NCI-H2196 (cell line): ENCODE measurements around the gene EEFSEC.
A peak's percentile ranks its signal among the peaks of the same experiment; 100 is the strongest.

ENCODE experiments used
- DNase-seq: peaks from one replicate; lab custom pipeline; 2025; ENCODE audit not compliant: unreplicated experiment; lab: John Stamatoyannopoulos, UW

Gene EEFSEC

DNA sequence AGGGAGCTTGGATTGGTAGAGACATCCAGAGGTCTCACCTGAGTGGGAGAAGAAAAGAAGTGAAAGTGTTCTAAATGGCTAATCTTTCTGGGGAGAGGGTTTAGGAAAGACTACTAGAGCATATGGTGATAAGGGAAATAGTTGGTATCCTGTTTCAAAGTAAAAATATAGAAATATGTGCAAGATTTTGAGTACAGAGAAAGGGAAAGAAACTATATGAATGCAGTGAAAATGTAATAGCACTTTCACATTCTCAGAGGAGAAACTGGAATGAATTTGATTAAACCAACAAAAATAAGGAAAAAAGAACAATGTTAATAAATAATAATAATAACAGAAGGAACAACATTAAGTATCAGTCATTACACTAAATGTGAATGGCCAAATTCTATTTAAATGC, 194.0 kb downstream of the EEFSEC start:
- no peak for DNase-seq

DNA sequence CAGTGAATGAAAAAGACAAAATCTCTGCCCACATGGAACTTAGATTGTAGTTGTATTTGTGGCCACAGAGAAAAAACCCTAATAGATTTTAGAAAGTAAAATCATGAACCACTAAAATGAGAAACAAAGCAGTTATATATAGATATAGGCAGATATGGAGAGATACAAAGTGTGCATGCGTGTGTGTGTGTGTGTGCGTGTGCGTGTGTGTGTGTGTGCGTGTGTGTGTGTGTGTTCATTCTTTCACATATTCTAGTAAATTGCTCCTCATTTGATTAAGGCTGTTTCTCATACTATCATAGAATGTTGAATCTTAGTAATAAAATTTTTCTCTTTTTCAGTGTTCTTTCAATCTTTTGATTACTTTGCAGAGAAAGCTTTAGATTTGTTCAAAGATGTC, 194.8 kb downstream of the EEFSEC start:
- no peak for DNase-seq

DNA sequence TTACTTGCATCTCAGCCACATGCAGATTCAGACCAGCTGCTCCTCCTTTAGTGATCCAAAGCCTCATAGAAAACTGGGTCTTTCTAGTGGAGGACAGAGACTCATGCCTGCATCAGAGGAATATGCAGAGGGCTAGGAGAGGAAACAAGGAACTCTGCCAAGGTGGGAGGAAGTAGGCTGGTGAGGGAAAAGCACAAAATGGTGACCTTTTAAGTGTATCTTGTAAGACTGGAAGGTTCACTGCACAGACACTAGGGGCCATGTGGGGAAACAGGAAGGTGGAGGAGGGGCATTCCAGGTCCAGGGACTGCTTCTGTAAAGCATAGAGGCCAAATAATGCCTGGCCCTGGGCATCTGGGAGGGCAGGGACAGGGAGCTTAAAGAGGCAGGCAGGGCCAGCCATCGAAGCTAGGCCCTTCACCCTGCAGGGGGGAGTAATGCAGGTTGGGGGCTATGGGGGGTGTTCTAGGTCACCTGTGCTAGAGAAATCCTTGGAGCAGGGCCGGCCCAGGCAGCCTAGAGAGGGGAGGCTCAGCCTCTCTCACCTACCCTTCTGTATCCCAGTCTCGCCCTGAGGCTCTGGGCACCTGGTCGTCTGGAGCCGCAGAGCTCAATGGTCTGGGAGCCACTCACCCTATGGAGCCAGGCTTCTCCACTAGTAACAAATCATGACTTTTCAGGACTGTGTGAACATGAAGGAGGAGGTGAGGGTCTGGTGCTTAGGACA, 195.7 kb downstream of the EEFSEC start:
- peak; percentile 34 for DNase-seq

DNA sequence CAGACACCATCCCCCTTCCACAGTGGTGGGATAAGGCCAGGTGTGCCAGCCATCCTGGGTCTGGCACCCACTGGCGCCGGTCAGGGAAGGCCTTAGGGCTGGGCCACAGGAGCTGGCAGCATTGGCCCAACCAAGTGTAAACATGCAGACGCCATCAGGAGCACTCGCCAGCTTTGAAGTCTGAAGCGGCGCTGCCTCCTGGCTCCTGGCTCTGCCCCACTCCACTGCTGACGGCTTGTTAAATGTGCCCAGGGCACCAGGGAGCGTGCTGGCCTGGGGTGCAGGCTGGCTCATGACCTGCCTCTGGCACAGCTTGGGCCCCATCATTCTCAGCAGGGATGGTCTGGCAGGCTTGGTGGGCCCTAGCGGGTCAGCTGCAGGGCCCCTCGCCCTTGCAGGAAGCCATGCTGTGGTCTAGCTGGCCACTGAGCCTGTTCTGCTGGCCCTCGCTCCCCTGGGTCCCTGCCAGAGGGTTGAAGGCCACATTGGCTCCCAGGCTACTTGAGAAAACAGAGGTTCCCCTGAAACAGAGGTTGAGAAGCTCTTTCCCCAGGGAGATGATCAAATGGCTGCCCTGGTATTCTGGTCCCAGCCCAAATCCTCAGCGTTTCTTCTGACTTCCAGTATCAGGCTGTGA, 196.8 kb downstream of the EEFSEC start:
- peak; percentile 74 for DNase-seq

DNA sequence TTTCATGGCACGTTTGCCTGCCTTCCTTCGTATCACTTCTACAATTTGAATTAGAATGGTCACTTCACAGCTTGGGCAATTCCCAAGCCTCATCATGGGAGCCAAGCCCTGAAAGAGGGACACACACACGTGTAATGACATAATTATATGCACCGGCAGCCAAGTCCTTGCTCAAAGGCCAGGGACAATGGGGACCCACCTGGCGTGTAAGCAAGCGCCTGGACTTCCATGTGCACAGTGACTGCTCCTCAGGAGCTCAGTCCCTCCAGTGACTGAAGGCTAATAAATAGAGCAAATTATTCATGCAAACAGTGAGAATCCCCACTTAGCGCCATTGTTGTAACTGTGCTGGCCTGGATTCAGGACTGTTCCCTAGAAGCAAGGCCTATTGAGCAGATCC, 198.3 kb downstream of the EEFSEC start:
- no peak for DNase-seq

DNA sequence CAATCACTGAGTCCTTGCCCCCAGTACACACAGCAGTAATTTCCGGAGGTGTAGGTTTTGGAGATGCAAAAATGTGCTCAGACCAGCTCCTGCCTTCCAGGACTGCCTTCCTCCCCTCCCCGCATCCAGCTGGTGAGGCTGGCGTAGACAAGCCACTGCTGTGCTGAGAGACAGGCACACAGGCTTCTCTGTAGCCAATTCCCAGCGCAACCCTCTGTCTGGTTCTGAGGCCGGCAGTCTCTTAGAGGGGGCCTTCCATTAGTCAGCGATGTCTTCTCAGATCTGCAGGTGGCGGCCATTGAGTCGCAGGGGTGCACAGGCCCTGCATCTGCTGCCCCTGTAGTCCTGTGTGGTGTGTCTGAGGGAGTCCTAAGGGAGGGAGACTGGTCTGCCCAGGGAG, 199.0 kb downstream of the EEFSEC start:
- no peak for DNase-seq

DNA sequence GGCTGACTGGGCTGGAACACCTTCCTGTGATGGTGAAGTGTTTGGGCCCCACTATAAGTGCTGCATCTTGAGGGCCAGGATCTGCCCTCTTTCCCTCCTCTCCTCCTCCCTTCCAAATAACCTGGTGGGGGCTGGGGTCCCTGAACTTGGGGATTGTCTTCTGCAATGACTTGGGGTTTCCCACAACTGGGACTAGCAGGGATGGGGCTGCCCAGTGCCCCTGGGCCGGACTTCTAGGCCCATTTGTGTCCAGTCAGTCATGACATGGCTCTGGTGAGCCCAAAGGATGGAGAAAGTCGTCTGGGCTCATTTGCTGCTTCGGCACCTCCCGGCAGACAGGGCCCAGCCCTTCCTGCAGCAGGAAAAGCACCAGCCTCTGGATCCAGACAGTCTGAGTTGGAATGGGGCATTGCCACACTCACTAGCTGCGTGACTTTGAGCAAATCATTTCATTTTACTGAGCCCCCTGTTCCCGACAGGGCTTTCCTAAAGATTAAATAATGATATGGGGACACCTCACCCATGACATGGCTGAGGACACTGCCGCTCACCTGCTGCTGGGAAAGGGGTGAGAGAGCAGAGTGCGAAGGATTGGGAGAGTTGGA, 200.2 kb downstream of the EEFSEC start:
- no peak for DNase-seq

DNA sequence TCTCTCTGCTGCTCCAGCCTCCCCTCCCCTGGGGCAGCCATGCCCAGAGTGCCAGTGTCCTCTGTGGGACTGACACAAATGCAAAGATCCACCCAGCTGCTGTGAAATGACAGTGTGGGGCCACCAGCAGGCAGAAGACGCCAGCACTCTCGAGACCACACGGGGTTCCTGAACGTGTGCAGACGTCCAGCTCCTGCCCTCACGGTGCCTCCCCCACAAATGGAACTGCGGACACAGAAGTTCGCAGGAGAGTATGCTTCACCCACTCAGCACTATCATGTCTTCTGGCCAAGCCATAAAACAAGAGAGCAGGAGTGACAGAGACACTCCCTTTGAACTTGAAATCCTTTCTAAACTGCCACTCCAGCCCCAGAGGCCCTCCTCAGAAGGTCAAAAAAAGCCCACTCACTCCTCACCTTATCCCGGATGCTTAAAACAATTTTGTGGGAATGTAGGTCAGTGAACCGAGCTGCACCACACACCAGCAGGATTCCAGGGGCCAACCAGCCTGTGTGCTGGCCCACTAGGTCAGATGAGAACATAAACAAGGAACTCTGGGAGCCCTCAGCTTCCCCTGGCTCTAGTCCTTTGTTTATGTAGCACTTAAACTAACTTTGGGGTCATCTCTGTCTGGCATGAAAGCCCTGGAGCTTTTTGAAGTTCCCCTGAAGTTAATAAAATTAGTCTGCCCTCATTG, 200.9 kb downstream of the EEFSEC start:
- no peak for DNase-seq

DNA sequence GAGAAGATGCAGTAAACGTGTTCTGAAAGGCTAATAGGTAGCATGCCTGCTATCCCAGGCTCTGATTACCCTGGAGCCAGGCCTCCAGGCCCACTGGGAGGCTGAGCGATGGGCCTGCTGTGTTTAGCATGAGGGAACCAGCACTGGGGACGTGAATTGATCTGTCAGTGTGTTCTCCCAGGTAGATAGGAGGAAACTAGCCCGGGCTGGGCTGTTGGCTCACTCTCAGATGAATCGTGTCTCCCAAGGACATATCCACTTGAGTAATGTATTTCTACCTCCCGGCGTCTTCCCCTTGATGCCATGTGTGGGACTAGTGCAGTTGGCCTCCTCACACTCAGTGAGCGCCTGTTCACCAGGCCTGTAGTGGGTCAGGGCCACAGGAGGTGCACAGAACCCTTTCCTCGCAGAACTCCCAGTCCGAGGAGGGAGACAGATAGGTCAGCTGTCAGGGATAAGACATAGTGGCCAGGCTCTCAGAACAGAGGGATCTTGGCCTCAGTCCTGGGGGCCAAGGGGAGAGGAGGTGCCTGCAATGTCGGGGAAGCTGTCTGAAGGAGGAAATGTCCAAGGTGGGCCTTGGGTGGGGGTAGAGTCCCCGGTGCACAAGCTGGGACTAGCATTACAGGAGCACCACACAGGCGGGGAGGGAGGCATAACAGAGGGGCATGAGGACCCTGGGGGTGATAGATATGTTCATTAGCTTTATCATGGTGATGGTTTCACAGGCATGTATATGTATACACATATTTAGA, 201.7 kb downstream of the EEFSEC start:
- DNase-seq, result no peak

DNA sequence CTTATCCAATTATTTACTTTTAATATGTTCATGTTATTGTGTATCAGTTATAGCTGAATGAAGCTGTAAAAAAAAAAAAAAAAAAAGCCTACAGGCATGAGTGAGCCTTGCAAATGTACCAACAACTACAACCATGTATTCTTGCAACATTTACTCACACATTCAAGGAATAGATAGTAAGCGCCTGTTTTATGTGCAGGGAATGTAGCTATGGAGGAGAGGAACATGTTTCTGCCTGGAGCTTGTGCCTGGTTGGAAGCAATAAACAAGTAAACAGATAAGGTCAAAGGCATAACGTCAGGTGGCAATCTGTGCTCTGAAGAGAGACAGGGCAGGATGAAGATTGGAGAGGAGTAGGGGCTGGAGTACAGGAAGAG, 202.2 kb downstream of the EEFSEC start:
- no peak for DNase-seq

DNA sequence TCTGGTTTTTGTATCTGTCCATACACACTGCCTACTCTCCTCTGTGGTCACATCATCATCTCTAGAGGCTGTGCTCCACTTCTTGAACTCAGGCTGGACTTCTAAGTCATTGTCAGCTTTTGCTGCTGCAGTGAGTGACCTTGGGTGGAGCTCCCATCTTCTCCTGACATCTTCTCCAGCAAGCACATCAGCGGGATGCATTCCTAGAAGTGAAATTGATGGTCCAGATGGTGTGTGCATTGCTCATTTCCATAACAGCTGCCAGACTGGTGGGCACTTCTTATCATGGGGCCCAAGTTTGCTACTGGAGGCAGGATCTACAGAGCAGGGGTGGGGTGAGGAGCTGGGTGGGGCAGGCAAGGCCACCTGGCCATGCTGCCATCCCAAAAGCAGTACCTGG, 203.5 kb downstream of the EEFSEC start:
- no peak for DNase-seq

DNA sequence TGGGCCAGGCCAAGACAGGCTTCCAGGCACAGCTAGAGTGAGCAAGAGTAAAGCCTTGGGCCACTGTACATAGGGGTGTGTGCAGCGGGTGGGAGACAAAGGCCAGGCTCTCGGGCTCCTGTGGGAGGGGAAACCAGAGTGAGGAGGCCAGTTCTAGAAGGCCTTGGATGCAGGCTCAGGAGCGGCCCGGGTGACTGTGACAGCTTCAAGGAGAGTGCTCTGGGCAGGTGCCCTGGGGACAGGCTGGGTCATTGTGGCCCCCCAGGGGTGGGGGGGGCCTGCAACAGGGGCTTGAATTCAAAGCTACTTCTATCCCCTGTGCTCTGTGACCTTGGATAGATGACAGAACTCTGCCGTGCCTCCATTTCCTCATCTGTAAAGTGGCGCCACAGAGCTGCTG, 204.3 kb downstream of the EEFSEC start:
- no peak for DNase-seq

DNA sequence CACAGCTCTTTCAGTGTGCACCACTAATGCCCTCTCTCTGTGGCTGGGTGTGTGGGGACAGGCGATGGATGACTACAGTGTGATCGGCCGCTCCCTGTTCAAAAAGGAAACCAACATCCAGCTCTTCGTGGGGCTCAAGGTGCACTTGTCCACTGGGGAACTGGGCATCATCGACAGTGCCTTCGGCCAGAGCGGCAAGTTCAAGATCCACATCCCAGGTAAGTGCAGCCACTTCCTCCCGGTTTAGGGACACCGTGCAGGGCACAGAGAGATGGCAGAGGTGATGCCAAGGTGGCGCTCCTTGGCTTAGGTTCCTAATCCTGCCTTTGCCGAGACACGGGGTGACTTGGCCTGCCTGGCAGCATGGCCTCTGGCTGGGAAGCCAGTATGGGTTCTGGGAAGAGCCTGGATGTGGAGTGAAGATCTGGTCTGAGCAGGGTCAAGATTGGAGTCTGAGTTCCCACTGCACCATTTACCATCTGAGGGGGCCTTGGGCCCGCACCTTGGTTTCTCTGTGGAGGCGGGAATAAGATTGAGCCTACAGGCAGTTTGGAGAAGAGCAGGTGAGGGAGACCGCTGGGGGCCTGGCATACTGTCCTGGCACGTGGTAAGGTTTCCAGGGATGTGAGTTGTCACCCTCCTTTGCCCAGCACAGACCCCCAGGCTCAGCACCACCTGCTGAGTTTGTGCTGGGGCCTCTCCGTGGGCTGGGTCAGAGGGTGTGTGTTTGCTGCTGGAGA, 205.0 kb downstream of the EEFSEC start:
- DNase-seq, result no peak

DNA sequence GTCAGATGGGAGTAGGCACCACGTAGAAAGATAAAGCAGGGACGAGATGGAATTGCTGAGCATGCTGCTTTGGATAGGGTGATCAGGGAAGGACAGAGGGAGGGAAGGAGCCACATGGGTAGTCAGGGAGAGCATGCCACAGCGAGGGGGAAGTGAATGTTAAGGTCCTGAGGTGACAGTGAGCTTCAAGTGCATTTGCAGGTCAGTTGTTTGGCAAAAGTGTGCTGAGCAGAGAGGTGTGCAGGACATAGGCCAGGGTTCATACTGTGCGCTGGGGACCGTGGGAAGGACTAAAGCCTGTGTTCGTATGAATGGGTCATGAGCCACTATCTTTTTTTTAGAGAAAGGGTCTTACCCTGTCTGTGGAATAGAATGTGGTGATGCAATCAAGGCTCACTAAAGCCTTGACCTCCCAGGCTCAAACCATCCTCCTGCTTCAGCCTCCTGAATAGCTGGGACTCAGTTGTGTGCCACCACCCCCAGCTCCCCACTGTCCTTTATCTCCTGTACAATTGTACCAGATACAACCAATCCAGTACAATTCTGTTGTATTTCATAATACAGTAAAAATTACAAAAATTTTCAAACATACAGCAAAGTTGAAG, 205.9 kb downstream of the EEFSEC start:
- DNase-seq, result no peak

DNA sequence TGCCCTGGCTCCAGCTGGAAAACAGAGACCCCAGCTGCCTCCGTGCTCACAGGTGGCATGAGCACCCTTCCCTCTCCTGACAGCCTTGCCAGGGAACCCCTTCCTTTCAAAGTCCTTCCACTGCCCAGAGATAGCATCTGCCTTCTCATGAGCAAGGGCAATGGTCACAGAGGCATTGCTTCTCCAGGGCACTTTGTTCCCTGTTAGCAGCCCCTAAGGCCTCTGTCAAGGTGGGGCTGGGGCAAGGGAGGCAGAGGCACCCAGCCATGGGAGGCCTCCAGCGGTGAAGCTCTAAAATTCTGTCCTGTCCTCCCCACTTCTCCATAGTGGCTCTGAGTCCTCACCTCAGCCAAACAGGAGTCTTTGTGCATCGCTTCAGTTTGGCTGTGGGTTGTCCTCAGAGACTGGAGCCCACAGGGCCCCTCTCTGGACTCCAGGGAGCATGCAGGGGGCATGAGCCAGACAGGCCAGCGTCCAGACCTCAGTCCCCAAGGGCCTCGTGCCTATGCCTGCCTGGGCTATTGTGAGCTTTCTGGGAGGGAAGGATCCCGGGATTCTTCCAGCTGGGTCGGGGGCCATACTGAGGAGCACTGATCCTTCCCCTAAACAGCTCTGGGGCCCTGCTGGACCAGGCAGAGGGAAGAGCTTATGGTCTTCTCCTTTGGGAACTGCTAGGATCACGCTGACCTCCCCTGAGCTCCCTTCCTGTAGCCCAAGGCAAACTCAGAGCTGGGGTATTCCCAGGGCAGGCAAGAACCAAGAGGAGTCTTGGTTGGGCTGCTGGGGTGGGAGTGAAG, 206.8 kb downstream of the EEFSEC start:
- DNase-seq, result no peak

DNA sequence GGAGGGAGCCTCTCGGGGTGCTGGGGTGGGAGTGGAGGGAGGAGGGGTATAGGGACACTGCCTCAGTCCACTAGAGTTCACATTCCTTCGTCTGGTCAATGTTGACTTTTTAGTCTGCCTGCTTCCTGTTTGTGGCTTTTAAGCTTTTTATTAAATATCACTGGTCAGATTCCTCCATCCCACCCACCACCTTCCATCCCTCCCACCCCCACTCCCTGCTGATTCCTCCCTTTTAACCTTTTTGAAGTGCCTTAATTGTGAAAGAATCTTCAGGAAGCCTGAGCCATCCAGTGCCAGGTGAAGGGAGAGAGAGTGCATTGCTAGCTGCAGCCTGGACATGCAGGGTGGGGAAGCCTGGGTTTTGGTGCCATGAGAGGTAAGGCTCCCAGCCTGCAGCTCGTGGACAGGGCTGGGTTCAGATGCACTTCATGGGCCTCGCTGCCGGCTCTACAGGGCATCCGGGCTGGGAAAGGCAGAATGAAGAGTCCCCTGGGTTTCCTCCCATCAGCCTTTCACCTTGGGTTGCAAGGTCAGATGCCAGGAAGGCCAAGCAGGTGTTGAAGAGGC, 207.5 kb downstream of the EEFSEC start:
- DNase-seq, result no peak

DNA sequence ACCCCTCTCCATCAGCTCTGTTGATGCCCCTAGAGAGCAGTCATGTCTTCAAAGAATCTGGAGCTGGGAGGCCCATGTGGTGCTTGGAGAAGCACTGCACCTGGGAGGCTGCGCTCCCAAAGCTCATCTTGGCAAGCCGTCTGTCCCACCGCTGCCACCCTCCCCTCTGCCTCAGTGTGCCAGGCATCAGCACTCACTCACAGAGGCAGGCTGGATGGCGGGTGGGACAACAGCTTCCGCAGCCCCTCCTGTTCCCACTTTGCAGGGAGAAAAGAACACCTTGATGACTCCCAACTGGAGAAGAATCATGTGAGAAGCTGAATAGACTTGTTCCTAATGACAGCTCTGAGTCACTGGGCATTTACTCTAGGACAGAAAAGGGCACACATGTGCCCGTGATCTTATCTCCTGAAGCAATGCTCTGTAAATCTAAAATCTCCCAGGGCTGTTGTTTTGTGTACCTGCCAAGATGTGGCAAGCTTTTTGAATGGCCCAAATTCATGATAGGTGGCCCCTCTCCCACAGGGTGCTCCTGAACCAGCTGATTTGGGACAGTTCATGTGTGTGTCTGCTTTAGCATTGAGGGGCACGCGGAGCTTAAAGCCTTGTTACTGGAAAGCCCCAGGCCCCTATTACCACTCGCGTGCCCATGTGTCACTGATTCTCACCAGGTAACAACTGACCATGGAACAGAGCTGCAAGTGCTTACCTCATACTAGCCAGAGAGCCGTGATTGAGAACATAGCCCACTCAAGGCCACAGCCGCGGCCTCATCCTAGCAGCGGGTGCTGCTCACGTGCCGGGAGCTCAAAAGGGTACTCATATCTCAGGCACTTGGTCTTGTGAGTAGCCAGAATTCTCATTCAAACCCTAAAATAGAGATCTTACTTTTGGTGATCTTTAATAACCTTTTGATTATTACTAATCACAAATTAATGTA, 209.0 kb downstream of the EEFSEC start:
- DNase-seq, result no peak

DNA sequence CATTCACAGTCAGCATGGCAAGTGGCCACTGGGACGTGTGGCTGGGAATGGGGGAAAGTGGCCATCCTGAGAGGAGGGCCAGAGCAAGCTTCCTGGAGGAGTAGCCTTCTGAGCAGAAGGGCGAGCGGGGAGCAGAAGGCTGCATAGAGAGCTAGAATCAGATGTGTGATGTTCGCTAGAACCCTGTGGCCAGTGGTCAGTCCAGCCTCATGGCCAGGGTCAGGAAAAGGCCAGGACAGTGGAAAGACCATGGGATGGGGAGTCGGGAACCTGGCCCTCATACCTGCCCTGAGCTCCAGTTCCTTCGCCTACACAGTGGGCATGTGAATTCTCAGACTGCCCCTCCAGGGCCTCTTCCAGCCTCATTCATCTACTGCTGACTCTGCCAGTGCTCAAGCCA, 211.0 kb downstream of the EEFSEC start:
- DNase-seq, result no peak
